NCI-H1092 (cell line): ENCODE measurements around the gene PTRH2.
"Not testable (repeated sequence)": the region's sequence is repeated elsewhere in the genome, so short reads cannot be mapped to it uniquely, and the experiment has no call there.

ENCODE experiments used
- DNase-seq: peaks from one replicate; lab custom pipeline; 2025; lab: John Stamatoyannopoulos, UW

Gene PTRH2

DNA sequence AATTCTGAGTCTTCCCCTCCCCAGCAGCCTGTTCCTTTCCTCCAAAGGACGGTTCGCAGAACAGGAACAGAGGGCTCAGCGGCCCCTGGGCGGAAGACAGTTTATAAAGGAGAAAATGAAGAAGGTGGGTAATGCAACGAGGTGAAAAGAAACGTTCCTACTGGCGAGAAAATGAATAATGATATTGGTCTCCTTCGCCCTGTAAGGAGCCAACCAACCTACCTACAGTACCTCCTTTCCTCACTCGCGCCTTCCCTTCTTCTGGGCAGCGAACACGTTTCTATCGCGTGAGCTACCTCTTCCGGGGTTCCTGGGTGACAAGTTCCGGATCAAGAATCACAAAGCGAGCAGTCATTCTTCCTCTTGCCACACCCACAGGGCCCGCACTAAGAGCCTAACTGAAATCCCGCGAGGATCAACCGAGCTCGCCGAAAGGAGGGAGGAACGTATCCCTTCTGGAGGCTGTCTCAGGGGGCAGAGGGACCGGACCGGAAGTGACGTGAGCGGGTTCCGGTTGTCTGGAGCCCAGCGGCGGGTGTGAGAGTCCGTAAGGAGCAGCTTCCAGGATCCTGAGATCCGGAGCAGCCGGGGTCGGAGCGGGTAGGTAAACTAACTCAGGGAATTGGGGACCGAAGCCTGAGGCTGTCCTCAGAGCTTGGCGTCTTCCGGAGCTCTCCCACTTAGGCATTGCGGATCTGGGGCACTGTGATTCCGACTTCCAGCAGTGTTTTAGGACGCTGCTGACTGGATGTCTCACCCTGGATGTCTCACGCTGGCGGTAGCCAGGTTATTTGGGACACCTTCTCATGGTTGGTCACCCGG is at the start of gene PTRH2, which contains the start of gene VMP1:
Gene PTRH2, minus strand, starts transcription at position 282 of the 822 bp plus-strand sequence. CDS start 9,452 bp downstream, outside the sequence.
Gene VMP1, plus strand, starts transcription at position 506 of the 822 bp plus-strand sequence. CDS start 23,793 bp downstream, outside the sequence.
- DNase-seq: peak; percentile 99

GRCh38 chr17:59756236-59756818 is 49.1 kb upstream of the PTRH2 start:
- DNase-seq: no peak

DNA sequence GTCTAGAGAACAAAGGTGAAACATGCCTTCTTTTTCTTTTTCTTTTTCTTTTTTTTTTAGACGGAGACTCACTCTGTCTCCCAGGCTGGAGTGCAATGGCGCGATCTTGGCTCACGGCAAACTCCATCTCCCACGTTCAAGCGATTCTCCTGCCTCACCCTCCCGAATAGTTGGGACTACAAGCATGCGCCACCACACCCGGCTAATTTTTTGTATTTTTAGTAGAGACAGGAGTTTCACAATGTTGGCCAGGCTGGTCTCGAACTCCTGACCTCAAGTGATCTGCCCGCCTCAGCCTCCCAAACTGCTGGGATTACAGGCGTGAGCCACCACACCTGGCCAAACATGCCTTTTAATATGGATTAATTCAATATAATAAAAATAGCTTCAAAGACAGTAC is 47.8 kb upstream of the PTRH2 start:
- not testable (repeated sequence) for DNase-seq

- DNase-seq: no peak
Measured at GRCh38 chr17:59754552-59754951, 47.3 kb upstream of the PTRH2 start.

GRCh38 chr17:59753522-59754467 is 46.6 kb upstream of the PTRH2 start:
- peak; percentile 75 for DNase-seq

GRCh38 chr17:59752922-59753321 is 45.7 kb upstream of the PTRH2 start:
- DNase-seq: no peak

DNA sequence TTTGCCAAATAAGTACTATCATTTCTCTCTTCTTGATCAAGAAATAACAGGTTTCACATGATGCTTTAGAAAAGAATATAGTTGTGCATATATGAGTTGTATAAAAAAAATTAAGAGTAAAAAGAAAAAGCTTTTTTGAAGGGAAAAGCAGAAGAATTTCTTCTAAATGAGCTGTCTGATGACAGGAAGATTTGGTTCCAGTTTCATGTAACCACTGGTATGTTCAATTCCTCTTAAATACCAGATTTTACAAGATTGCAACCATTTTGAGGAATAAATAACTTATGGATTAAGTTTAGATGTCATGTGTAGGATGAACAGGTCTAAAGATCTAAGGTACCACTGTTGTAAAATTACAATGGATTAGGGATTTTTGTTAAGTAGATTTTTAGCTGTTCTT is 45.2 kb upstream of the PTRH2 start:
- DNase-seq: no peak

- DNase-seq: no peak
Measured at GRCh38 chr17:59751955-59752413, 44.8 kb upstream of the PTRH2 start.

DNA sequence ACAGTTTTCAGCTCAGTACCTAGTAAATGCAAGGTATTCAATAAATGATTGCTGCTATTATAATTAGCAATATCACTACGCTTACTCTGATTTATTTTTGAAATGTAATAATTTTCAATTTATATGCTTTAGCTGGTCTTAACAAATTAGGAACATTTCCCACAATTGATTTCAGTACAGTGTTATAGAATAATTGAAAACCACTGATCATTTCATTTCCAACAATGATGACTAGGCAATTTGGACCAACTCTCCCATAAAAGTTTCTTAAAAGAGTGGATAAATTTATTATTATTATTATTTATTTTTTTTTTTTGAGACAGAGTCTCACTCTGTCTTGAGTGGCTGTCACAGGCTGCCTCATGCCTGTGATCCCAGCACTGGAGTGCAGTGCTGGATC is 41.4 kb upstream of the PTRH2 start:
- no peak for DNase-seq

GRCh38 chr17:59746849-59747445 is 39.7 kb upstream of the PTRH2 start:
- DNase-seq: no peak

DNA sequence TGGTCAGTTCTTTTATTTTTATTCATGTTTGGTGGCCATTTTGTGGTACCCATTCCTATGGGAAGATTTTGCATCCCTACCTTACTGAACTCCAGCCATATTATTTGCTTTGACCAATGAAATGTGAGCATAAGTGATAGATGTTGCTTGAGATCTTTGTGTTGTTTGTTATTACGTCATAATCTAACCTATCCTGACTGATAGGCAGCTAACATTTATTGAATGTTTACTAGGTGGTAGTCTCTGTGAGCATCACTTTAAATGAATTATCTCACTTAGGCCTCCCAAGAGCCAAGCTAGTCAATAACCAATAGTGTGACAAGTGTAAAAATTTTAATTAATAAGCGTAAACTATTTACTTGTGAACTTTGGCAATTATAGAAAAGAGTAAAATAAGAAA is 37.8 kb upstream of the PTRH2 start:
- DNase-seq: no peak

GRCh38 chr17:59743842-59744241 is 36.6 kb upstream of the PTRH2 start:
- DNase-seq: no peak

DNA sequence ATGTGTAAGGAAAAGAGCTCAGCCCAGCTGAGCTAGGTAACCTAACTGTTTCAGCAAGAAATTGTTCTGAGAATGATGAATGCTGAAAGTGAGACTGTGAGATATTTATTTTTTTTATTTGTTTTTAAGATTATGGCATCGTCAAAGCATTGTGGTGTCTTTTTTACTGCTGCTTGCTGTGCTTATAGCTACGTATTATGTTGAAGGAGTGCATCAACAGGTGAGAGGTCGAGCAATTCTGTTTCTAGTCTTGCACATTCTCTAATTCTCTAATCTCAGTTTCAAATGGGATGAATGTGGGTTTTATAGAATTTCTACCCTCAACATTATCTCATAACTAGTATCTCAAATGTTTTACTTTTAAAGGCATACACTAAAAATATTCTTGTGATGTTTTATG is 30.1 kb upstream of the PTRH2 start:
- DNase-seq: no peak

- DNase-seq: no peak
Measured at GRCh38 chr17:59734226-59734625, 27.0 kb upstream of the PTRH2 start.

DNA sequence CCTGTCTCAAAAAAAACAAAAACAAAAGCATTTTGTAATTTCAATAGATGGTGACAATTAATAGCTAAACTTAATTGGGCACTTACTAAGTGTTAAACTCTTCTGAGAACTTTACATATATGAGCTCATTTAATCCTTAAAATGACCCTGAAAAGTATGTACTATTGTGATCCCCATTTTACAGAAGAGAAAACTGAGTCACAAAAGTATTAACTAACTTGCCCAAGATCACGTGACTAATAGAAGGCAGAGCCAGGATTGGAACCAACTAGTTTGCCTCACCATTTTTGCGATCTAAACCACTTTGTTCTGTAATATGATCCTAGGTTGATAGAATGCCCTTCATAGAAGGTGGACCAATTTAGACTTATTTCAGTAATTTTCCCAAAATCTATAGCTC is 26.5 kb upstream of the PTRH2 start:
- DNase-seq: no peak

- no peak for DNase-seq
Measured at GRCh38 chr17:59730268-59730834, 23.1 kb upstream of the PTRH2 start.

GRCh38 chr17:59727817-59728533 is 20.7 kb upstream of the PTRH2 start:
- no peak for DNase-seq

DNA sequence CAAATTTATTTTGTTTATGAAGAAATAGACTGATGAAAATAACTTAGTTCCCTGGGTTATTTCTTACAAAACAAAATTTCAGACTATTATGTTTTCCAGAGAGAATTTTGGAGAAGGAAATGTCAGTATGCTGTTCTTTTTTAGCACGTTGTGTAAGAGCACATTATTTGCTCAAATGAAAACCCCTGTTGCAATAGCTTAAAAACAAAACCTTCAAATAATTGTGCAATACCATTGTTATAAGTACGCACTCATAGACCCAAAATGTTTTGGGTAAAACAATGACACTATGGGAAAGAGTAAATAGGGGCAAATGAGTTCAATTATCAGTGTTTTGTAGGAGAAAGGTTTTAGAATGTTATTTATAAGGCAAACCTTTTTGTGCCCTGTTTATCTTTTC is 18.5 kb upstream of the PTRH2 start:
- DNase-seq: no peak

DNA sequence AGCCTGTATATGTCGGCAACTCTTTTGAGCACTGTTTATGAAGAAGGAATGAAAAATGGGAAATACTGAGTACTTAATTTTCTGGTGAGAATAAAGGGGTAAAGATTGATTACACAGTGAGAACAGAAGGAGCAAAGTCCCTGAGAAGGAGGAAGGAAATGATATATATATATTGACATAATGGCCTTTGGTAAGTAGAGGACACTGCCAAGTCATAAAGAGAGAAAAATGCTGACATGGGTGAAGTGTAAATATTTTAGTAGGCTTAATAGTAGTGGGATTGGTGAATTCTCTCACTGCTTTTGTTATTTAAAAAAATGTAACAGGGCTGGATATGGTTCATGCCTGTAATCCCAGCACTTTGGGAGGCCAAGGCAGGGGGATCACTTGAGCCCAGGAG is 16.4 kb upstream of the PTRH2 start:
- no peak for DNase-seq

GRCh38 chr17:59723041-59723440 is 15.8 kb upstream of the PTRH2 start:
- no peak for DNase-seq

DNA sequence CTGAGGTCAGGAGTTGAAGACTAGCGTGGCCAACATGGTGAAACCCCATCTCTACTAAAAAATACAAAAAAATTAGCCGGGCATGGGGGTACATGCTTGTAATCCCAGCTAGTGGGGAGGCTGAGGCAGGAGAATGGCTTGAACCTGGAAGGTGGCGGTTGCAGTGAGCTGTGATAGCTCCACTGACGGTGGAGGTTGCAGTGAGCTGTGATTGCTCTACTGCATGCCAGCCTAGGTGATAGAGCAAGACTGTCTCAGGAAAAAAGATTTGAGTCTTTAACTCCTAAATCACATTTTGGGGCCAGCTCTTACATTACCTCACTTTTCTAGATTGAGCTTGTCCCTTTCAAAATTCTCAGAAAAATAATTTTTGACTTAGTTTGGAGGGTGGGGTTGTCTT is 15.4 kb upstream of the PTRH2 start:
- no peak for DNase-seq
